ENCODE data around the gene PLA2R1. TPM values are rescaled to one million over a fixed set of nuclear protein-coding genes. Genes with fewer than 3 reads are reported as not detected.
A peak's percentile ranks its signal among the peaks of the same experiment; 100 is the strongest.

PLA2R1 gene
- total and polyA plus RNA-seq, 10 of the 15 experiments (the other 5 are each of a cell fraction or from before 2014, with no cell fraction given), result 0.01 to 0.05 (median 0.02) TPM; not detected in 6

DNA sequence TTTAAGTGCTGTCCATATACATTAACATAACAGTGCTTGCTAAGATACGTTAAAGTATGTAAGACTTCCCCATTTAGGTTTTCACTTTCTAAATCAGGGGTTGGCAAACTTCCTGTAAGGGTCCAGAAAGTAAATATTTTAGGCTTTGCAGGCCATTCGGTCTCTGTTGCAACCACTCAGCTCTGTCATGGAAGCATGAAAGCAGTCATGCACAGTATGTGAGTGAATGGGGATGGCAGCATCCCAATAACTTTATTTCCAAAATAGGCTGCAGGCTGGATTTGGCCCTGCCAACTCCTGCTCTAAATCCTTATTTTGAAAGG is 128.7 kb downstream of the PLA2R1 start:
- SMC1A ChIA-PET (ENCODE audit: uncharacterized antibody, unreplicated experiment), result interaction anchor here (51.7 kb wide), 1 partner anchor 32 kb away, joined by 1536 read pairs; the partner anchor contains the start of gene LY75
- H3K79me2 ChIP-seq (ENCODE audit: control insufficient read depth, insufficient read depth, low read length), result no peaks in the 10 kb centered on the region
- no peaks in the 10 kb centered on the region for H3K27me3 ChIP-seq (replicated peaks in 1 of 2; ENCODE audit: control insufficient read depth in 2 of 2, insufficient read depth in 2 of 2, low read length in 1 of 2)
- H3K9ac ChIP-seq (ENCODE audit: control insufficient read depth, insufficient read depth, low read length), result peak overlapping the region; percentile 47; the same call in 1 of the 2 replicates
- FAIRE-seq (no peak), DNase-seq (ENCODE audit: low read depth, low spot score) (peak; percentile 70), ATAC-seq (peak; percentile 92)
- 0% methylated on average over 2 of the region's 2 CpGs for WGBS (ENCODE audit: insufficient coverage, insufficient replicate concordance, low lambda C conversion rate, missing lambda C conversion rate)
- peak overlapping the region; percentile 96 for H3K4me2 ChIP-seq (ENCODE audit: control insufficient read depth, insufficient read depth)
- in situ Hi-C loops (cut with MboI), result no loop called here
- no peaks in the 10 kb centered on the region for H4K20me1 ChIP-seq (ENCODE audit: control insufficient read depth, insufficient read depth)
- POLR2A ChIA-PET, result interaction anchor here (46.2 kb wide), 1 partner anchor 34 kb away, joined by 840 read pairs; the partner anchor contains the start of gene LY75
- no TSS peak for BruUV-seq (replicated peaks)
- peak overlapping the region; percentile 86 for H2AFZ ChIP-seq (ENCODE audit: control insufficient read depth, low read depth, low read length)
- CTCF ChIA-PET, result interaction anchor here (1.2 to 4.8 kb wide), 4 partner anchors 10 to 34 kb away, joined by 3 to 29 read pairs (median 3); no protein-coding TSS in a partner anchor
- intact Hi-C loops (cut with micrococcal nuclease; ENCODE audit: unreplicated experiment), result loop anchor here (5.0 to 10.0 kb wide), 2 partner anchors 36 to 319 kb away; partner anchors contain the start of gene BAZ2B
- H3K4me3 ChIP-seq, result peak overlapping the region; percentile 45
- peaks cover 25% of the 10 kb centered on the region for H3K4me1 ChIP-seq (ENCODE audit: control insufficient read depth, insufficient read depth, low read length)
- H3K36me3 ChIP-seq (ENCODE audit: control insufficient read depth in 2 of 2, insufficient read depth in 2 of 2, low read length in 1 of 2), result no peaks in the 10 kb centered on the region
- H3K27ac ChIP-seq (ENCODE audit: control insufficient read depth, insufficient read depth), result peak overlapping the region; percentile 85
- RAD21 ChIA-PET (ENCODE audit: unreplicated experiment), result interaction anchor here (1.0 to 2.8 kb wide), 5 partner anchors 11 to 55 kb away, joined by 3 to 13 read pairs (median 5); no protein-coding TSS in a partner anchor
- peaks cover 1% of the 10 kb centered on the region; the same call in 2 of the 3 replicates for H3K9me3 ChIP-seq (replicated peaks; ENCODE audit: control insufficient read depth, insufficient read depth, low read length)
- TF ChIP-seq SIX5 (IDR thresholded peaks at IDR 0.05; ENCODE audit: low read depth, low read length, severe bottlenecking) (no peak), ZNF622 (IDR thresholded peaks at IDR 0.05) (no peak), MTA3 (IDR thresholded peaks at IDR 0.05; ENCODE audit: borderline replicate concordance, low read length) (peak; percentile 89; the same call in 1 of the 2 replicates), CBX3 (IDR thresholded peaks at IDR 0.05; ENCODE audit: borderline replicate concordance, low read depth) (no peak), ETV6 (conservative IDR thresholded peaks at IDR 0.05 in 1 of 2, IDR thresholded peaks at IDR 0.05 in 1 of 2; ENCODE audit: borderline replicate concordance in 1 of 2, low read depth in 1 of 2) (0 out of 4 replicates have a peak, but pooled peaks of 1 of the 2 experiments have one; percentile 23), CREM (IDR thresholded peaks at IDR 0.05; ENCODE audit: low read depth) (0 out of 2 replicates have a peak, but pooled peaks have one; percentile 18), MXI1 (IDR thresholded peaks at IDR 0.05; ENCODE audit: low read depth, low read length) (no peak), MEF2A (IDR thresholded peaks at IDR 0.05; ENCODE audit: insufficient read depth, low read depth, low read length) (peak; percentile 84; the same call in 1 of the 2 replicates), FOS (IDR thresholded peaks at IDR 0.05; ENCODE audit: borderline replicate concordance, extremely low read depth, insufficient read length) (no peak), IKZF1 (conservative IDR thresholded peaks at IDR 0.05) (peak; percentile 66; the same call in 1 of the 2 replicates), RB1 (IDR thresholded peaks at IDR 0.05; ENCODE audit: borderline replicate concordance) (no peak), SMARCA5 (IDR thresholded peaks at IDR 0.05) (peak; percentile 43; the same call in 1 of the 2 replicates), BCL11A (IDR thresholded peaks at IDR 0.05; ENCODE audit: low read depth, low read length) (0 out of 2 replicates have a peak, but pooled peaks have one; percentile 6), NFXL1 (IDR thresholded peaks at IDR 0.05; ENCODE audit: borderline replicate concordance) (no peak), IRF4 (IDR thresholded peaks at IDR 0.05; ENCODE audit: low read depth, low read length) (no peak), KDM1A (IDR thresholded peaks at IDR 0.05; ENCODE audit: borderline replicate concordance) (no peak), TARDBP (IDR thresholded peaks at IDR 0.05; ENCODE audit: borderline replicate concordance) (no peak), RFX5 (IDR thresholded peaks at IDR 0.05; ENCODE audit: low read depth, low read length) (no peak), ZNF24 (IDR thresholded peaks at IDR 0.05) (no peak), DPF2 (IDR thresholded peaks at IDR 0.05) (peak; percentile 47; the same call in 1 of the 2 replicates), TBL1XR1 (IDR thresholded peaks at IDR 0.05; ENCODE audit: low read depth, low read length) (peak; percentile 34; the same call in 1 of the 2 replicates)
- TF ChIP-seq, protein P1, sequence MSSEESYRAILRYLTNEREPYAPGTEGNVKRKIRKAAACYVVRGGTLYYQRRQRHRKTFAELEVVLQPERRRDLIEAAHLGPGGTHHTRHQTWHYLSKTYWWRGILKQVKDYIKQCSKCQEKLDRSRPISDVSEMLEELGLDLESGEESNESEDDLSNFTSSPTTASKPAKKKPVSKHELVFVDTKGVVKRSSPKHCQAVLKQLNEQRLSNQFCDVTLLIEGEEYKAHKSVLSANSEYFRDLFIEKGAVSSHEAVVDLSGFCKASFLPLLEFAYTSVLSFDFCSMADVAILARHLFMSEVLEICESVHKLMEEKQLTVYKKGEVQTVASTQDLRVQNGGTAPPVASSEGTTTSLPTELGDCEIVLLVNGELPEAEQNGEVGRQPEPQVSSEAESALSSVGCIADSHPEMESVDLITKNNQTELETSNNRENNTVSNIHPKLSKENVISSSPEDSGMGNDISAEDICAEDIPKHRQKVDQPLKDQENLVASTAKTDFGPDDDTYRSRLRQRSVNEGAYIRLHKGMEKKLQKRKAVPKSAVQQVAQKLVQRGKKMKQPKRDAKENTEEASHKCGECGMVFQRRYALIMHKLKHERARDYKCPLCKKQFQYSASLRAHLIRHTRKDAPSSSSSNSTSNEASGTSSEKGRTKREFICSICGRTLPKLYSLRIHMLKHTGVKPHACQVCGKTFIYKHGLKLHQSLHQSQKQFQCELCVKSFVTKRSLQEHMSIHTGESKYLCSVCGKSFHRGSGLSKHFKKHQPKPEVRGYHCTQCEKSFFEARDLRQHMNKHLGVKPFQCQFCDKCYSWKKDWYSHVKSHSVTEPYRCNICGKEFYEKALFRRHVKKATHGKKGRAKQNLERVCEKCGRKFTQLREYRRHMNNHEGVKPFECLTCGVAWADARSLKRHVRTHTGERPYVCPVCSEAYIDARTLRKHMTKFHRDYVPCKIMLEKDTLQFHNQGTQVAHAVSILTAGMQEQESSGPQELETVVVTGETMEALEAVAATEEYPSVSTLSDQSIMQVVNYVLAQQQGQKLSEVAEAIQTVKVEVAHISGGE (CRISPR knock-in tag; IDR thresholded peaks at IDR 0.05), result no peak
- TF ChIP-seq, protein P2, sequence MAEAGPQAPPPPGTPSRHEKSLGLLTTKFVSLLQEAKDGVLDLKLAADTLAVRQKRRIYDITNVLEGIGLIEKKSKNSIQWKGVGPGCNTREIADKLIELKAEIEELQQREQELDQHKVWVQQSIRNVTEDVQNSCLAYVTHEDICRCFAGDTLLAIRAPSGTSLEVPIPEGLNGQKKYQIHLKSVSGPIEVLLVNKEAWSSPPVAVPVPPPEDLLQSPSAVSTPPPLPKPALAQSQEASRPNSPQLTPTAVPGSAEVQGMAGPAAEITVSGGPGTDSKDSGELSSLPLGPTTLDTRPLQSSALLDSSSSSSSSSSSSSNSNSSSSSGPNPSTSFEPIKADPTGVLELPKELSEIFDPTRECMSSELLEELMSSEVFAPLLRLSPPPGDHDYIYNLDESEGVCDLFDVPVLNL (IDR thresholded peaks at IDR 0.05; ENCODE audit: low read depth, low read length), result no peak
